ENCODE results near the gene HS6ST2.

HS6ST2 gene

GRCh38 chrX:132809581-132809980 is 148.8 kb downstream of the HS6ST2 start:
- Histone ChIP-seq H3K4me3 (ENCODE audit: low read depth in 1 of 2, low read length in 2 of 2) (no peak overlapping the region), H3K4me1 (ENCODE audit: control insufficient read depth in 1 of 2, insufficient read depth in 2 of 2, low read length in 2 of 2) (no peaks in the 10 kb centered on the region), H3K9me3 (ENCODE audit: control insufficient read depth in 1 of 2, low read length in 2 of 2) (no peaks in the 10 kb centered on the region), H3K36me3 (ENCODE audit: control insufficient read depth in 1 of 2, insufficient read depth in 2 of 2, low read length in 2 of 2) (no peaks in the 10 kb centered on the region), H3K9ac (ENCODE audit: low read depth in 1 of 2, low read length in 2 of 2) (no peak overlapping the region), H3K27ac (ENCODE audit: low read depth, low read length) (no peak overlapping the region), H3K27me3 (ENCODE audit: control insufficient read depth in 1 of 2, insufficient read depth in 2 of 2, low read length in 2 of 2) (no peaks in the 10 kb centered on the region)

GRCh38 chrX:132807411-132808030 is 150.9 kb downstream of the HS6ST2 start:
- Histone ChIP-seq H3K36me3 (ENCODE audit: control insufficient read depth in 1 of 2, insufficient read depth in 2 of 2, low read length in 2 of 2) (no peaks in the 10 kb centered on the region), H3K9ac (ENCODE audit: low read depth in 1 of 2, low read length in 2 of 2) (no peak overlapping the region), H3K9me3 (ENCODE audit: control insufficient read depth in 1 of 2, low read length in 2 of 2) (no peaks in the 10 kb centered on the region), H3K27ac (ENCODE audit: low read depth, low read length) (no peak overlapping the region), H3K27me3 (ENCODE audit: control insufficient read depth in 1 of 2, insufficient read depth in 2 of 2, low read length in 2 of 2) (no peaks in the 10 kb centered on the region), H3K4me3 (ENCODE audit: low read depth in 1 of 2, low read length in 2 of 2) (no peak overlapping the region), H3K4me1 (ENCODE audit: control insufficient read depth in 1 of 2, insufficient read depth in 2 of 2, low read length in 2 of 2) (no peaks in the 10 kb centered on the region)

GRCh38 chrX:132802033-132802432 is 156.4 kb downstream of the HS6ST2 start:
- Histone ChIP-seq H3K4me3 (ENCODE audit: low read depth in 1 of 2, low read length in 2 of 2) (no peak overlapping the region), H3K9me3 (ENCODE audit: control insufficient read depth in 1 of 2, low read length in 2 of 2) (no peaks in the 10 kb centered on the region), H3K27ac (ENCODE audit: low read depth, low read length) (no peak overlapping the region), H3K4me1 (ENCODE audit: control insufficient read depth in 1 of 2, insufficient read depth in 2 of 2, low read length in 2 of 2) (no peaks in the 10 kb centered on the region), H3K9ac (ENCODE audit: low read depth in 1 of 2, low read length in 2 of 2) (no peak overlapping the region), H3K27me3 (ENCODE audit: control insufficient read depth in 1 of 2, insufficient read depth in 2 of 2, low read length in 2 of 2) (no peaks in the 10 kb centered on the region), H3K36me3 (ENCODE audit: control insufficient read depth in 1 of 2, insufficient read depth in 2 of 2, low read length in 2 of 2) (no peaks in the 10 kb centered on the region)

- Histone ChIP-seq H3K4me1 (ENCODE audit: control insufficient read depth in 1 of 2, insufficient read depth in 2 of 2, low read length in 2 of 2) (no peaks in the 10 kb centered on the region), H3K27ac (ENCODE audit: low read depth, low read length) (no peak overlapping the region), H3K27me3 (ENCODE audit: control insufficient read depth in 1 of 2, insufficient read depth in 2 of 2, low read length in 2 of 2) (no peaks in the 10 kb centered on the region), H3K4me3 (ENCODE audit: low read depth in 1 of 2, low read length in 2 of 2) (no peak overlapping the region), H3K9ac (ENCODE audit: low read depth in 1 of 2, low read length in 2 of 2) (no peak overlapping the region), H3K36me3 (ENCODE audit: control insufficient read depth in 1 of 2, insufficient read depth in 2 of 2, low read length in 2 of 2) (no peaks in the 10 kb centered on the region), H3K9me3 (ENCODE audit: control insufficient read depth in 1 of 2, low read length in 2 of 2) (no peaks in the 10 kb centered on the region)
Observed at GRCh38 chrX:132795181-132795580, 163.2 kb downstream of the HS6ST2 start.

- Histone ChIP-seq H3K9me3 (ENCODE audit: control insufficient read depth in 1 of 2, low read length in 2 of 2) (no peaks in the 10 kb centered on the region), H3K27ac (ENCODE audit: low read depth, low read length) (no peak overlapping the region), H3K9ac (ENCODE audit: low read depth in 1 of 2, low read length in 2 of 2) (no peak overlapping the region), H3K27me3 (ENCODE audit: control insufficient read depth in 1 of 2, insufficient read depth in 2 of 2, low read length in 2 of 2) (no peaks in the 10 kb centered on the region), H3K4me3 (ENCODE audit: low read depth in 1 of 2, low read length in 2 of 2) (no peak overlapping the region), H3K36me3 (ENCODE audit: control insufficient read depth in 1 of 2, insufficient read depth in 2 of 2, low read length in 2 of 2) (no peaks in the 10 kb centered on the region), H3K4me1 (ENCODE audit: control insufficient read depth in 1 of 2, insufficient read depth in 2 of 2, low read length in 2 of 2) (no peaks in the 10 kb centered on the region)
Observed at GRCh38 chrX:132791714-132792113, 166.7 kb downstream of the HS6ST2 start.

- Histone ChIP-seq H3K27me3 (ENCODE audit: control insufficient read depth in 1 of 2, insufficient read depth in 2 of 2, low read length in 2 of 2) (no peaks in the 10 kb centered on the region), H3K4me1 (ENCODE audit: control insufficient read depth in 1 of 2, insufficient read depth in 2 of 2, low read length in 2 of 2) (no peaks in the 10 kb centered on the region), H3K36me3 (ENCODE audit: control insufficient read depth in 1 of 2, insufficient read depth in 2 of 2, low read length in 2 of 2) (no peaks in the 10 kb centered on the region), H3K4me3 (ENCODE audit: low read depth in 1 of 2, low read length in 2 of 2) (no peak overlapping the region), H3K9ac (ENCODE audit: low read depth in 1 of 2, low read length in 2 of 2) (no peak overlapping the region), H3K9me3 (ENCODE audit: control insufficient read depth in 1 of 2, low read length in 2 of 2) (no peaks in the 10 kb centered on the region), H3K27ac (ENCODE audit: low read depth, low read length) (no peak overlapping the region)
Observed at GRCh38 chrX:132790329-132790728, 168.1 kb downstream of the HS6ST2 start.

- Histone ChIP-seq H3K27ac (ENCODE audit: low read depth, low read length) (no peak overlapping the region), H3K9me3 (ENCODE audit: control insufficient read depth in 1 of 2, low read length in 2 of 2) (no peaks in the 10 kb centered on the region), H3K36me3 (ENCODE audit: control insufficient read depth in 1 of 2, insufficient read depth in 2 of 2, low read length in 2 of 2) (no peaks in the 10 kb centered on the region), H3K27me3 (ENCODE audit: control insufficient read depth in 1 of 2, insufficient read depth in 2 of 2, low read length in 2 of 2) (no peaks in the 10 kb centered on the region), H3K9ac (ENCODE audit: low read depth in 1 of 2, low read length in 2 of 2) (no peak overlapping the region), H3K4me3 (ENCODE audit: low read depth in 1 of 2, low read length in 2 of 2) (no peak overlapping the region), H3K4me1 (ENCODE audit: control insufficient read depth in 1 of 2, insufficient read depth in 2 of 2, low read length in 2 of 2) (no peaks in the 10 kb centered on the region)
Observed at GRCh38 chrX:132786217-132786616, 172.2 kb downstream of the HS6ST2 start.

- Histone ChIP-seq H3K27me3 (ENCODE audit: control insufficient read depth in 1 of 2, insufficient read depth in 2 of 2, low read length in 2 of 2) (no peaks in the 10 kb centered on the region), H3K4me3 (ENCODE audit: low read depth in 1 of 2, low read length in 2 of 2) (no peak overlapping the region)
Observed at GRCh38 chrX:132778917-132779316, 179.5 kb downstream of the HS6ST2 start.

GRCh38 chrX:132776486-132777210 is 181.8 kb downstream of the HS6ST2 start:
- Histone ChIP-seq H3K27ac (ENCODE audit: low read depth, low read length) (no peak overlapping the region), H3K27me3 (ENCODE audit: control insufficient read depth in 1 of 2, insufficient read depth in 2 of 2, low read length in 2 of 2) (no peaks in the 10 kb centered on the region), H3K4me3 (ENCODE audit: low read depth in 1 of 2, low read length in 2 of 2) (no peak overlapping the region), H3K9ac (ENCODE audit: low read depth in 1 of 2, low read length in 2 of 2) (no peak overlapping the region), H3K9me3 (ENCODE audit: control insufficient read depth in 1 of 2, low read length in 2 of 2) (no peaks in the 10 kb centered on the region), H3K36me3 (ENCODE audit: control insufficient read depth in 1 of 2, insufficient read depth in 2 of 2, low read length in 2 of 2) (no peaks in the 10 kb centered on the region), H3K4me1 (ENCODE audit: control insufficient read depth in 1 of 2, insufficient read depth in 2 of 2, low read length in 2 of 2) (no peaks in the 10 kb centered on the region)

More at GRCh38 chrX:132778917-132779316, 179.5 kb downstream of the HS6ST2 start:
- Histone ChIP-seq H3K9ac (ENCODE audit: low read depth in 1 of 2, low read length in 2 of 2) (no peak overlapping the region), H3K4me1 (ENCODE audit: control insufficient read depth in 1 of 2, insufficient read depth in 2 of 2, low read length in 2 of 2) (no peaks in the 10 kb centered on the region), H3K36me3 (ENCODE audit: control insufficient read depth in 1 of 2, insufficient read depth in 2 of 2, low read length in 2 of 2) (no peaks in the 10 kb centered on the region), H3K9me3 (ENCODE audit: control insufficient read depth in 1 of 2, low read length in 2 of 2) (no peaks in the 10 kb centered on the region), H3K27ac (ENCODE audit: low read depth, low read length) (no peak overlapping the region)

- H3K9ac ChIP-seq (ENCODE audit: low read depth in 1 of 2, low read length in 2 of 2): no peak overlapping the region
- no peaks in the 10 kb centered on the region for H3K4me1 ChIP-seq (ENCODE audit: control insufficient read depth in 1 of 2, insufficient read depth in 2 of 2, low read length in 2 of 2)
- H3K27ac ChIP-seq (ENCODE audit: low read depth, low read length): no peak overlapping the region
- H3K36me3 ChIP-seq (ENCODE audit: control insufficient read depth in 1 of 2, insufficient read depth in 2 of 2, low read length in 2 of 2): no peaks in the 10 kb centered on the region
- H3K4me3 ChIP-seq (ENCODE audit: low read depth in 1 of 2, low read length in 2 of 2): no peak overlapping the region
- no peaks in the 10 kb centered on the region for H3K9me3 ChIP-seq (ENCODE audit: control insufficient read depth in 1 of 2, low read length in 2 of 2)
- H3K27me3 ChIP-seq (ENCODE audit: control insufficient read depth in 1 of 2, insufficient read depth in 2 of 2, low read length in 2 of 2): no peaks in the 10 kb centered on the region
Observed at GRCh38 chrX:132775263-132775823, 183.1 kb downstream of the HS6ST2 start.
